Measurements from ENCODE around the gene NCOR2.

The NCOR2 gene

DNA sequence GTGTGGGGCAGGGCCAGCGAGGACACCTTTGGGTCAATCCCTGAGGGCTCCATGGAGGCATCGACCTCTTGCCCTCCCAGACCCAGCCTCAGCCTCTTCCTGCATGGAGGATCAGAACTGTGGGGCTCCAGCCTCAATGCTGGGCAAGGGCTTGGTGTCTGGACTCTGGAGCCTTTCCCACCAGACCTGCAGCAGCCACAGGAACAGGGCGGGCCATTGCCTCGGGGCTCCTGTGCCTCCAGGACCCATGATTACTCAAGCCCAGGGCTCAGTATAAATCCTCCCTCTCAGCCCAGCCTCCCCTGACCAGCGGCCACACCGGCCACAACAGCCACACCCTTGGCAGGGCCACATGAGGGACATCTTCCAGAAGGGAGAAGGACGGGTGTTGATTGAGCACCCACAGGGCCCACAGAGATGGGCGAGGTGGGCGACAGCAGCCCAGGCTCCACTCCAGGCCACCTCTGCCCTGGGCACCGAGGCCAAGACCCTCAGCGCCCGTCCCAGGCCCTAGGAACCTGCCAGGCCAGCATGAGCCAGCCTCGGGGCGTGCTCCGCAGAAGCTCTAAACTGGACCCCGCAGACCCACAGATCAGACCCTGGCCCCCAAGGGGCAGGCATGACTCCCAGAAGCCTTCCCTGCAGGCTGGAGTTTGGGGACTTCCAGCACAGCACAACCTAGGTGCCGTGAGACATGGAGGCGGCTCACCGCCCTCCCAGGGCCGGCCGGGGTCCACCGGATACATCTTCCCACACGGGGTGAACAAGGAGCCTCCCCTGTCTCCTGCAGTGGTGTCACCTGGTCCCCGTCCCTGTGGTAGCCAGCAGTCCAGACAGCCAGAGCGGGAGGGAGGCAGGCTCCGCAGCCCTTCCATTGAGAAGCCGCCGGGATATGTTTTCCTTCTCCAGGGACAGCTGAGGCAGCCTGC lies 25.1 kb downstream of the NCOR2 start:
- DNase-seq: no peak

GRCh38 chr12:124541322-124541721 lies 26.1 kb downstream of the NCOR2 start:
- DNase-seq: no peak

DNA sequence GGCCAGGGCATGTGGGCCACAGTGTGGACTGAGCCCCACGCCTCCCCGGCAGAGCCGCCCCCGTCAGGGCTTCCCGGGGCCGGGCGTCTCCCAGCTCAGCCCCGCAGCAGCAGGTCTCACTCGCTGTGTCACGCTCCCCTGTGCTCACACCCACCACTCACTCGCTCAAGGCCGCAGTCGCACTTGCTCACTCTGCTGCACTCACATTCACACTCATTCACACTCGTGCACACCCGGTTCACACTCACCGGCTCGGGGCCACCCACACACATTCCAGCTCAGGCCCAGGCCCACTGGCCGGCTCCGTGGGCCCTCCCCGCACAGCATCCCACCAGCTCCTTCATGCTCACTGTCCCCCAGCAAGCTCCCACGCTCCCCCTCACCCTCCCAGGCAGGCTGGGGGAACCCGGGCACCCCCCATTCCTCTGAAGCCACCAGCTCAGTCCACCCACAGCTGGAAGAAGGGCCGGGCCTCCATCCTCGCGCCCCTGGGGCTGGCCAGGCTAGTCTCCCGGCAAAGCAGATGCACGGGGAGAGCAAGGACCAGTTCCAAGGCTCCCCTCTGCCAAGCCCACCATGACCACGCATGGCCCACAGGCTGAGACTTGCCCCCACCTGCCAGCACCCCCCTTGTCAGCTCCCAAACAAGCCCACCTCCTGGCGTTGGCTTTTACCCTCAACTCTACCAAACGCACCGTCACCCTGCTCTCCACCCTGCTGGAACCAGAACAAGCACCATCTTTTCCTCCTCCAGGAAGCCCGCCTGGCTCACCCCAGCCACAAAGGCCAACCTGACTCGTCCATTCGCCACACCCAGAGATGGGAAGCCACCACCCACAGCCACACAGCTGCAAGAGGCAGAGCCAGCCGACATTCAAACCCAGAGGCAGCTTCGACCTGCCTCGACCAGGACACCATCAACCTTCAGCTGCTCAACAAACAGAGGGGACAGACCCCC lies 28.0 kb downstream of the NCOR2 start:
- DNase-seq: no peak

- DNase-seq: no peak
Measured at GRCh38 chr12:124538194-124539082, 29.0 kb downstream of the NCOR2 start.

DNA sequence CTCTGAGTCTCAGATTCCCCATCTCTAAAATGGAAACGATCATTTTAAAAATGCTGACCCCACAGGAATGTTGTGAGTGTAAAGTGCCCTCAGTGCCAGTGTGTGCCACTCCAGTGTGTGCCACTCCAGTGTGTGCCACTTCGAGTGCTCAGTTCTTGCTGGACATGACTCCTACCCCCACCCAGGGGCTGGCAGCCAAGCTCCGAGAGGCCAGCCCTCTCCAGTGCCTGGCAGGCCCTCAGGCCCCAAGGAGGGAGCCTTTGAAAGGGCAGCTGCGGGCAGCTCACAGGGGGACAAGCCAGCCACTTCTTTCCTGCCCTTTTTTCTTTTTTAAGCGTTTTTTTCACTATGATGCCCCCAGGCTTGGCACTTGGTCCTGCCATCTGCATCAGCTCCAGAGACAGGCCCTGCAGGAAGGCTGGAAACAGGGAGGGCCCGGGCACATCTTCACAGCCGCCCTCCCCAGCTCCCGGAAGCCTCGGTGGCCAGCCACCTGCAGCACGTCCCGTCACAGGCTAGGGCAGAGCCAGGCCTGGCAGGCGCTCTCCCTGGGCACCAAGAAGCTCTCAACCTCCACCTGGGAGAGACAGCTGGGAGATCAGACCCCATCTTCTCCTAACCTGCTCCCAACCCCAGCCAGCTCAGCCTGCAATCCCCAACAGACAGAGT lies 29.8 kb downstream of the NCOR2 start:
- DNase-seq: no peak

- no peak for DNase-seq
Measured at GRCh38 chr12:124536641-124537040, 30.8 kb downstream of the NCOR2 start.

DNA sequence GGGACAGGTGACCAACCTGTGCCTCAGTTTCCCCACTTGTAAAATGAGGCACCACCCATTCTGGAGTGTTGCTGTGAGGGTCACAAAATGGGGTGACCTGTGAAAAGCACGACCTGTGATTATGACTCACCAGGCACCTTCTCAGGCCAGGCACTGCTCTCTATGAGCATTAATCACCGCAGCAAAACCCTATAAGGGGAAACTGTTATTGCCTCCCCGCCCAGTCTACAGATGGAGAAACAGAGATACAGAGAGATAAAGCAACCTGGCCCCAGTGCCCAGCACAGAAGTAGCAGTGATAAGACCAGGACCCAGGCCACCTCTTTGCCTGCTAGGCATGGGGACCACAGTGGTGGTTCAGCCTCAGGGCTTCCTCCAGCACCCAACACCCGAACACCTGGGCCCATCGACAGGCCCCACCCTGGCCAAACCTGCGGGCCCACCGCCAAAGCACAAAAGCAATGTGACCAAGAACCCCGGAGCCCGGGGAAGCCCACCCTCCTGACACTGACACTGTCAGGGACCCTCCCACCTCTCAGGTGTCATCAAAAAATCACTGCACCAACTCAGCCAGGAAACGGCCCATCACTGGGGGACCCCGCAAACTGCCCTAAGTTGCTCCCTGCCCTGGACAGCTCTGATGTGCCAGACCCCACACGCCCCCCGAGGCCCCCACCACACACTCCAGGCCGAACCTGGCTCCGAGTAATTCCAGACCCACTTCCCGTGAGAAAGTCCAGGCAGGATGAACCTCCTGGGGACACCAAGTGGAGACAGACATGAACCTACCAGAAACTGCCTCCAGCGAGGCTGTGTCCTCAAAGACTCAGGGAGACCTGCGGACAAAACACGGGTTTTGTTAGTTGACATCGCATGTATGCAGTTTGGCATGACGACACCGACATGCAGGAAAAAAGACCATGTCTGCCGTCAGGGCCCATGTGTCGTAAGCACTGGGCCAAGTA lies 32.4 kb downstream of the NCOR2 start:
- DNase-seq: no peak

DNA sequence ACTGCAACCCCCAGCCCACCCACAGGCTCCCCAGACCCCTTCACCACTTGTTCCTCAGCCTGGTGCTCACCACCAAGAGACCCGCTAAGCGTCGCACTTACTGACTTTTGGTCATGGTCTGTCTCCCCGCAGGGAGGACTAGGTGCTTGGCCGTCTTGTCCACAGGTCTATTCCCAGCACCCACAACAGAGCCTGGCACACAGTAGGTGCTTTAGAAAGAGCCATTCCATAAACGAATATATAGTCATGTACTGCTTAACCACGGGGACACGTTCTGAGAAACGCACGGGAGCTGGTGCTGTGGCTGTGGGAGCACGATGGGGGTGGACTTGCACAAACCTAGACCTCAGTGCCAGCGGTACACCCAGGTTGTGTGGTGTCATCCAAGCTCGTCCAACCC lies 34.0 kb downstream of the NCOR2 start:
- no peak for DNase-seq

DNA sequence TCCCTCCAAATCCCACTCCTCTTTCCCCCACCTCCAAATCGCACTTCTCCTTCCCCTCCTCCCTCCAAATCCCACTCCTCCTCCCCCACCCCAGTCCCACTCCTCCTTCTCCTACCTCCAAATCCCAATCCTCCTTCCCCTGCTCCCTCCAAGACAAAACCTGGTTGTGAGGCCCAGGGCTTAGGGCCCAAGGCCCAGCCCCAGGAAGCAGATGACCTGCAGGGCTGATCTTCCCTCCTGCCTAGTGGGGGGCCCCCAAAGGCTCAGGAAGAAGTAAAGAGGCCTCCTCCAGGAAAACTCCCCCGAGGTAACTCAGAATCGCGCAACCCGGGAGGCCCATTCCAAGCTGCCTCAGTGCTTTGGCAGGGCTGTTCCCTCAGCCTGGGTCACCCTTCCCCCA lies 34.4 kb downstream of the NCOR2 start:
- no peak for DNase-seq

DNA sequence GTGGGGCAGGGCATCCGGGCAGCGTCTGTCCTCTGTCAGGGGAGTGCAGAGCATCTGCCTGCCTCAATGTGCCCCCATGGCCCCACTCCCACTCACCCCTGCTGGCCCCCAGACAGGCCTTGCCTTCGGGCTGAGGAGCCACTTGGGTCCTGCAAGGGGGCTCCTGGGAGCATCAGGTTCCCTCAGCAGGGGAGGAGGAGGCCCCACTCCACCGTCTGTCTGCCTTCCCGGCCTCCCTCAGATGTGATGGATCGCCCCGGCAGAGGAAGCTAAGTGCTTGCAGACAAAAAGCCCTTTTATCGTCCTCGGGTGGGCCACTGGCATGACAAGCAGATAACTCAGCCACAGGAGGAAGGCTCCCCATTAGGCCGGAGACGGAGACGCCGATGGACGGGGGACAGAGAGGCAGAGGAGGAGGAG lies 35.1 kb downstream of the NCOR2 start:
- DNase-seq: no peak

DNA sequence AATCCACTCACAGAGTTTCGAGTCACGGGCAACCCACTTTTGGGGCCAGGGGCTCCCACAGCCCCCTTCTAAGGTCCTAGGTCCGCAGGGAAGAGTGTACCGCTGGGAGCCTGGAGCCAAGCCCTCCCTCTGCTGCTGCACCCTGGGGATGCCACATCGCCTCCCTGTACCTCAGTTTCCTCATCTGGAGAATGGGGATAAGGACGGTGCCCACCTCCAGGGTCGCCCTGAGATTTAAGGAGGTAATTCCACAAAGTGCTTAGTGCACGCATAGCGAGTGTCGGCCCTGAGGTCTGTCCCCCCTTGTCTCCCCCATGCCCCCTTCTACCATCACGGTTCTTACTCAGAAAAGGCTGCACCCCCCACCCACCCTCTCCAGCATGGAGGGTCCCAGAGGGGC lies 35.5 kb downstream of the NCOR2 start:
- no peak for DNase-seq

- DNase-seq: peak; percentile 65 to 77
Measured at GRCh38 chr12:124531281-124531745, 36.1 kb downstream of the NCOR2 start.

DNA sequence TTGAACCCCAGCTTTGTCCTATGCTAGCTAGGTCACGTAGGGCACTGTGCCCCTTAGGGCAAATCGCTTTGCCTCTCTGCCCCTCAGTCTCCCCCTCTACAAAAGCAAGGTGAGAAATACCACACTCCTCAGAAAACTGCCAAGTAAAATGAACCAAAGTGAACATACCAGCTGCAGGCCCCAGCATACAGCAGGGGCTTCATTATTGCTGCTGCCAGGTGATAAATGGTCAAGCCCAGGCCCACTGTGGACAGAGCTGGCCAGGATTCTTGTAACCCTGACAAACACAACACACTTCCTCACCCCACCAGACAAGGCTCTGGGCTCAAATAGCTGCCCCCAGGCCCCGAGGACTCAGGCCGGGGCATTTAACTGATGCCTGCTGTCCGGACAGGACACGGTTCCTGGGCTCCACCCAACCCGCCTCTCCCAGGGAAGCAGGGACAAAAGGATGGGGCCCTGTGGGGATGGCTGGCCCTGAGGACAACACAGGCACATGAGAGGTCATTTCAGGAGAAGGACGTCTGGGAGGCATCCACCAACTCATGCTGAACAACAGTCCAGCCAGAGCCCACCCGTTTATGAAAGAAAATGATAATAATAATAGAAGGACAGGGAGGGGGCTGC lies 36.7 kb downstream of the NCOR2 start:
- no peak for DNase-seq

DNA sequence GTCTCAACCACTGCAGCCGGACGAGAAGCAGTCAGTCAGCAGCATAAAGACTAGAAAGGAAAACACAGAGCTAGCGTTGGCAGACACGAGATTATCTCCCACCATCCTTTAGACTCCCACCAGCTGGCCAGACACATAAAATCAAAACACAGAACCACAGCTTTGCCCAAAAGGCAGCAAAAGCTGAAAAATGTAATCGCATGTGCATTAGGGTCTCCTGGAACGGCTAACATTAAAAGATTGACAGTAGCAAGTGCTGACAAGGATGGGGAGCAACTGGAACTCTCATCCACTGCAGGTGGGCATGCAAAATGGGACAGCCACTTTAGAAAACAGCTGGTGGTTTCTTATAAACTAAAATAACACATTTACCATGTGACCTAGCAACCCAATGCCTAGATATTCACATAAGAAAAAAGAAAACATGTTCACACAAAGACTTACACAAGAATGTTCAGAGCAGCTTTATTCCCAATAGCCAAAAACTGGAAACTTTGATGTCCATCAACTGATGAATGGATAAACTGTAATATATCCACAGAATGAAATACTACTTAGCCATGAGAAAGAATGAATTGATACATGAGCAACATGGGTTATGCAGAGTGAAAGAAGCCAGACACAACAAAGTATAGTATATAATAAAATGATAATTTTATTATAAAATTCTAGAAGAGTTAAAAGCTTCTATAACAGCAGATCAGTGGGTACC lies 37.7 kb downstream of the NCOR2 start:
- no peak for DNase-seq

DNA sequence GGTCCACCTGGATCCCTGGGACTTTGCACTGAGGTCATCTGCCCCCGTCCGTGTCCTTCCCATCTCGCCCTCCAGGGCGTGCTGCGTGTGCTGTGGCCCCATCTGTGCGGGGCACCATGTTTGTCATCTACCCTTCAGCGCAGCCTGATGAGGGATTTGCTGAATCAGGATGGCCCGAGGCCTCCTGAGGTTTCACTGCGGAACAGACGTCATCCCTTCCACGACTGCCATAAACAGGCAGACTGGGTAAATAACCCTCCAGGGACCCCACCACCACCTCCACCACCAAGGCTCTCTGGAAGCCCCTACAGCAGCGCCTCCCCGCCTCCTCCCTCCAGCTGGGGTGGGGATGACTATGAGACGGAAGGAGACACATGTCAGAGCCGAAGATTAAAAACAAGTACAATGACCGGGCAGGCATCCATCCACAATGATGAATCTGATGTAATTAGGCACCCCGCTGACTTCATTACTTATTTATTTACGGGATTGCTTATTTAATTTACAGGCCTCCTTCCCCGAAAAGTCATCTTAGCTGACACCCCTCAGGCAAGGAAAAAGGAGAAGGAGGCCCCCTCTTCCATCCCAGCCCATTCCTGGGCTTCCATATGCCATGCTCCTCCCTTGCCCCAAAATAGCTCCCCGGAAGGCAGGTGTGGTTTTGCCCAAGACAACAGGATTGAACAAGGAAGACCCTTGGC lies 39.4 kb downstream of the NCOR2 start:
- DNase-seq: no peak

DNA sequence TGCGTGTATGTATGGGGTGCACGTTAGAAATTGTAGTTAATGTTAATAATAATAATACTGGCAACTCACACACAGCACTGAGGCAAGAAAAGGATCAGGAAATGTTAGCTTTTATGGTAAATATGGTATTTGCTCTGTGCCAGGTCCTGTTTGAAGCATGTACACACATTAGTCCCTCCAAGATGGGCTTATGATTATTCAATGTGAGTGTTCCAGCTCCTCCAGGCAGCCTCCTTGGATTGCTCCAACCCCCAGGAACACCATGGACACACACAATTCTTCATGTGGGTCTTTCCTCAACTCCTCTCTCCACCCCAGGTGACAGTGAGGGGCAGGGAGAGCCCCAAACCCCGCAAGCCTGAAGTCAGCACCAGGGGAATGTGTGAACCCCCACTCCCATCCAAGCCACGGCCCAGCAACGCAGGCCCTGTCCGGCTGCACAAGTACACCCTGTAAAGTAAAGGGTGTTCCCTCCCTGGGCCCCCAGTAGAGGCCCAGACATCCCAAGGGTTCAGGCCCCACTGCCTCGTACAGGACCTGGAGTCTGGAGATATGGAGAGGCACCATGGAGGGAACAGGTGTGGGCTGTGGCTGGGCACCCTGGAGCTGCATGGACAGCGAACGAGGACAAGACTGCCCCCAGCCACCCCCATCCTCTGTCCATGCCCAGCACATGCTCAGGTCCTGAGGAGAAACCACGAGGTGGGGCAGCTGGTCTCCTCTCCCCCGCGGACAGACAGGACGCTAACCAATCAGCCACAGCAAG lies 41.3 kb downstream of the NCOR2 start:
- DNase-seq: no peak

DNA sequence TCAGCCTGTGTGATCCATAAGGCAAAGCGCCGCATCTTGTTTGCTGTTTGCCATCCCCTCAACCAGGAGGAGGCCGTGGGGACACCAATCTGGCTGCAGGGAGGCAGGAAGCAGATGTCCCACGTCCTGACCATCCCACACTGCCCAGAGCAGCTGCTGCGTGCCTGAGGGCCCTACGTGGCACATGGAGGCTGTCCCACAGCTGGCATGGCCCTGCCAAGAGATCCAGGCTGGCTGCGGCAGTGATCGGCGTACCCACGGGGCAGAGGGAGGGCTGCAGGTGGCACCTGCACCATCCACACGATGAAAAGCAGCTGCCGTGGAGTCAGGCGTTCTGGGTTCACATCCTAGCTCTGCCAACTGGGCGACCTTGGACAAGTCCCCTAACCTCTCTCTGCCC lies 42.0 kb downstream of the NCOR2 start:
- DNase-seq: peak in 1 of 2 experiments; percentile 17

All from NCI-H526 (cell line).